ENCODE results near the gene PEX26. TPM values are rescaled to one million over a fixed set of nuclear protein-coding genes. Genes with fewer than 3 reads are reported as not detected.

PEX26 gene
- total RNA-seq, 5 donors from 2014 or later (not counting 1 experiment from before 2014, with no cell fraction given): 30.2 to 42.7 (median 39.8) TPM

DNA sequence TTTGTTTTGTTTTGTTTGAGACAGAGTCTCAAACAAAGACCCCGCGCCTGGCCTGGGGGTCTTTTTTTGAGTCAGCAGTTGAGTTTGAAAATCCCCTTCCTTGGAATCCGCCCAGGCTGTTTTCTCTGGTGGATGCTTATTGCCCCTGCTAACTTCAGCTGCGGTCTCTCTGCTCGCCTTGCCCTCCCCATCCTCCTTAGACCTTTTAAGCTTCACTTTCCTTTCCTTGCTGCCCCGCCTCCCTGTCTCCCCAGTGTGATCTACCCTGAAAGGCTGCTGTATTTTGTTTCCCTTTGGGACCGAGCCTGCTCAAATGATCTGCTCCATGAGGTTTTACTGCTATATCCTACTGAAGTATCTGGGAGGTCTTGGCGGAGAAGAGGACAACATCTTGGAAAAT, 74.7 kb downstream of the PEX26 start:
- ATAC-seq (replicated peaks in 1 of 4): peak; percentile 41 to 48 (median 44)
- ChIA-PET POLR2A (no interaction called here), CTCF (no interaction called here)
- H3K4me1 Mint-ChIP-seq: peaks cover 47 to 61% (median 52%) of the 10 kb centered on the region in 3 donors
- peaks cover 18 to 28% of the 10 kb centered on the region in 2 experiments for H3K4me1 ChIP-seq (ENCODE audit: control insufficient read depth in 1 of 2, extremely low read depth in 1 of 2, insufficient read depth in 2 of 2, low read length in 2 of 2)
- H3K27ac ChIP-seq (ENCODE audit: low read length): no peak overlapping the region
- H3K36me3 Mint-ChIP-seq: peaks cover 8% of the 10 kb centered on the region
- no peaks in the 10 kb centered on the region for H3K9me3 ChIP-seq
- 68% methylated on average over 3 of the region's 8 CpGs for WGBS (ENCODE audit: insufficient coverage)
- H3K36me3 ChIP-seq (ENCODE audit: control insufficient read depth in 2 of 2, extremely low read depth in 1 of 2, insufficient read depth in 1 of 2, low read length in 1 of 2): no peaks in the 10 kb centered on the region
- no peak overlapping the region for H3K4me3 ChIP-seq (ENCODE audit: control insufficient read depth in 1 of 2, extremely low read depth in 1 of 2, low read length in 1 of 2)
- H3K27me3 ChIP-seq (replicated peaks in 1 of 2; ENCODE audit: control insufficient read depth in 2 of 2, extremely low read depth in 1 of 2, insufficient read depth in 2 of 2, low read length in 1 of 2): no peaks in the 10 kb centered on the region
- no peaks in the 10 kb centered on the region for H3K9me3 Mint-ChIP-seq
- DNase-seq: peak in 13 of 35 experiments; percentile 5 to 48 (median 16)
- peak overlapping the region; percentile 65 to 84 for H3K27ac Mint-ChIP-seq
- H3K4me3 Mint-ChIP-seq: peak overlapping the region; percentile 58 to 84 (median 59)
- no peaks in the 10 kb centered on the region for H3K27me3 Mint-ChIP-seq

DNA sequence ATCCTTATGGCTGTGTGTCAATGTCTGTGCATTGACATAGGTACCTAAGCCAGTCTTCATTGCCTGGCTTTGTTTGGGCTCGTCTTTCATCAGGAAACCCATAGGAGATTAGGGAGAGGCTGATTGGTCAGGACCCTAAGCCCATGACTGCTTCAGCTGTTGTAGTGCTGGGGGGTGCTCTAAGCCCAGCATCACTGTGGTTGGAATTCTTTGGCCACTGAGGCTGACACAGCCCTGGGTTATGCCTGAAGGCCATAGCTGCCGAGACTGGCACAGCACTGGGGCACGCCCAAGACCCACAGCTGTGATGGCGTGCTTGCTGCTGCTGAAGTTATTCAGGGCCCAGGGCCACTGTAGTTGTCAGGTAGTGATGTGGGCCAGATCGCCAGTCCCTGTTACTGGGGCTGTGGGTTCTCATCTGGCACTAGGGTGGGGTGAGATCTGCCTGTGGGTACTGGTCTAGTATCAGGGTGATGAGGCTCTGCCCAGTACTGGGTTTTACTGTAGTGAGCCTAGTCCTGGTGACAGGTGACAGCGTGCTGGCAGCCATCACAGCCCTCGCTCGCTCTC, 77.1 kb downstream of the PEX26 start:
- Mint-ChIP-seq H3K36me3 (peaks cover 20% of the 10 kb centered on the region), H3K4me3 (no peak overlapping the region)

More for the DNA sequence above, 77.1 kb downstream of the PEX26 start:
- peaks cover 28 to 41% (median 36%) of the 10 kb centered on the region in 3 donors for H3K4me1 Mint-ChIP-seq
- ATAC-seq (replicated peaks in 1 of 4) (no peak), DNase-seq (no peak)
- 100% methylated on average over 8 of the region's 8 CpGs for WGBS (ENCODE audit: insufficient coverage)
- no peaks in the 10 kb centered on the region for H3K9me3 Mint-ChIP-seq
- H3K27ac Mint-ChIP-seq: peak overlapping the region in 1 of 2 donors; percentile 85
- POLR2A ChIA-PET: no interaction called here
- Histone ChIP-seq H3K4me3 (ENCODE audit: control insufficient read depth in 1 of 2, extremely low read depth in 1 of 2, low read length in 1 of 2) (no peak overlapping the region), H3K9me3 (no peaks in the 10 kb centered on the region), H3K4me1 (ENCODE audit: control insufficient read depth in 1 of 2, extremely low read depth in 1 of 2, insufficient read depth in 2 of 2, low read length in 2 of 2) (peaks cover 15 to 18% of the 10 kb centered on the region in 2 experiments), H3K27ac (ENCODE audit: low read length) (no peak overlapping the region), H3K36me3 (ENCODE audit: control insufficient read depth in 2 of 2, extremely low read depth in 1 of 2, insufficient read depth in 1 of 2, low read length in 1 of 2) (peaks cover 0 to 7% of the 10 kb centered on the region in 2 donors), H3K27me3 (replicated peaks in 1 of 2; ENCODE audit: control insufficient read depth in 2 of 2, extremely low read depth in 1 of 2, insufficient read depth in 2 of 2, low read length in 1 of 2) (no peaks in the 10 kb centered on the region)
- H3K27me3 Mint-ChIP-seq: no peaks in the 10 kb centered on the region
- CTCF ChIA-PET: no interaction called here

Other genes with a start within 250 kb of the PEX26 start
- 10 to 100 TPM; 19.1 to 37.5 (median 22.3) TPM for gene MICAL3, start 53.4 kb upstream of the PEX26 start, total RNA-seq
- 1 to 10 TPM; 1.5 to 3.3 (median 2.6) TPM for gene TUBA8, start 32.8 kb downstream of the PEX26 start, total RNA-seq
- 1 to 10 TPM; 2.8 to 6.0 (median 4.7) TPM for gene USP18, start 72.2 kb downstream of the PEX26 start, total RNA-seq

Data from T-cell (primary cell).